SU-DHL-6 (cell line): ENCODE measurements around the gene IL17RE.

Experiments used
- EZH2phosphoT487 ChIP-seq: fragments of 200-600 bp; sonication (generic), shearing (Covaris generic); conservative IDR thresholded peaks from 2 replicates; pipeline ENCODE4 v1.6.1; 2018; ENCODE audit warnings: mild to moderate bottlenecking, antibody characterized with exemption, low read length, moderate library complexity, mixed read lengths
- TF ChIP-seq, protein P1 (sequence below): fragments of 200-600 bp; sonication (generic); IDR thresholded peaks from one replicate; pipeline ENCODE4 v1.5.1; 2017; ENCODE audit warnings: antibody characterized with exemption, mild to moderate bottlenecking, low read length, moderate library complexity; ENCODE audit not compliant: insufficient read depth, poor library complexity, severe bottlenecking

DNA sequence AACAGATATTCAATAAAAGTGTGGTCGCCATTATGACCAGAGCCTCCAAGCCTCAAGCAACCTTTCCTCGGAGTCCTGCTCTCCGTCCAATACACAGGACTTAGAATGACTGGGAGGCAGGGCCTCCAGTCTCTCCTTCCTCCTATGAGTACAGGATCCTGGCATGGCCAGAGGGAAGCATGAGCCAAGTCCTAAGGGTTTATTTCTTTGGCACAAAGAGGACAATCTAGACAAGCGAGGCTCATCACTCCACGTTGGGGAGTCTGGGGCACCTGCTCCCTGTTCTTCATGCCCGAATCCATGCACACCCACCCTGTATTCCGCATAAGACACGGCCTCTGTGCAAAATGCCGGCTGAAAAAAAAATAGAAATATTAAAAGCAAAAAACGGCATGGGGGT lies 42.7 kb downstream of the IL17RE start:
- TF ChIP-seq, protein P1, sequence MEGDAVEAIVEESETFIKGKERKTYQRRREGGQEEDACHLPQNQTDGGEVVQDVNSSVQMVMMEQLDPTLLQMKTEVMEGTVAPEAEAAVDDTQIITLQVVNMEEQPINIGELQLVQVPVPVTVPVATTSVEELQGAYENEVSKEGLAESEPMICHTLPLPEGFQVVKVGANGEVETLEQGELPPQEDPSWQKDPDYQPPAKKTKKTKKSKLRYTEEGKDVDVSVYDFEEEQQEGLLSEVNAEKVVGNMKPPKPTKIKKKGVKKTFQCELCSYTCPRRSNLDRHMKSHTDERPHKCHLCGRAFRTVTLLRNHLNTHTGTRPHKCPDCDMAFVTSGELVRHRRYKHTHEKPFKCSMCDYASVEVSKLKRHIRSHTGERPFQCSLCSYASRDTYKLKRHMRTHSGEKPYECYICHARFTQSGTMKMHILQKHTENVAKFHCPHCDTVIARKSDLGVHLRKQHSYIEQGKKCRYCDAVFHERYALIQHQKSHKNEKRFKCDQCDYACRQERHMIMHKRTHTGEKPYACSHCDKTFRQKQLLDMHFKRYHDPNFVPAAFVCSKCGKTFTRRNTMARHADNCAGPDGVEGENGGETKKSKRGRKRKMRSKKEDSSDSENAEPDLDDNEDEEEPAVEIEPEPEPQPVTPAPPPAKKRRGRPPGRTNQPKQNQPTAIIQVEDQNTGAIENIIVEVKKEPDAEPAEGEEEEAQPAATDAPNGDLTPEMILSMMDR = no peak
- TF ChIP-seq EZH2phosphoT487 = no peak
